ENCODE results near the gene EDRF1.

EDRF1 gene

GRCh38 chr10:125762692-125763648 lies 43.5 kb downstream of the EDRF1 start:
- H3K27ac ChIP-seq (ENCODE audit: low read depth, low read length): no peak overlapping the region
- H3K4me3 ChIP-seq (ENCODE audit: low read depth in 1 of 2, low read length in 2 of 2): no peak overlapping the region
- H3K27me3 ChIP-seq (ENCODE audit: control insufficient read depth in 1 of 2, insufficient read depth in 2 of 2, low read length in 2 of 2): no peaks in the 10 kb centered on the region
- peaks cover 35 to 64% of the 10 kb centered on the region in 2 donors for H3K36me3 ChIP-seq (ENCODE audit: control insufficient read depth in 1 of 2, insufficient read depth in 2 of 2, low read length in 2 of 2)
- no peaks in the 10 kb centered on the region for H3K4me1 ChIP-seq (ENCODE audit: control insufficient read depth in 1 of 2, insufficient read depth in 2 of 2, low read length in 2 of 2)
- H3K9ac ChIP-seq (ENCODE audit: low read depth in 1 of 2, low read length in 2 of 2): no peak overlapping the region
- no peaks in the 10 kb centered on the region for H3K9me3 ChIP-seq (ENCODE audit: control insufficient read depth in 1 of 2, low read length in 2 of 2)

- Histone ChIP-seq H3K4me1 (ENCODE audit: control insufficient read depth in 1 of 2, insufficient read depth in 2 of 2, low read length in 2 of 2) (no peaks in the 10 kb centered on the region), H3K27ac (ENCODE audit: low read depth, low read length) (no peak overlapping the region), H3K4me3 (ENCODE audit: low read depth in 1 of 2, low read length in 2 of 2) (no peak overlapping the region), H3K36me3 (ENCODE audit: control insufficient read depth in 1 of 2, insufficient read depth in 2 of 2, low read length in 2 of 2) (peaks cover 20 to 47% of the 10 kb centered on the region in 2 donors), H3K27me3 (ENCODE audit: control insufficient read depth in 1 of 2, insufficient read depth in 2 of 2, low read length in 2 of 2) (no peaks in the 10 kb centered on the region), H3K9me3 (ENCODE audit: control insufficient read depth in 1 of 2, low read length in 2 of 2) (no peaks in the 10 kb centered on the region), H3K9ac (ENCODE audit: low read depth in 1 of 2, low read length in 2 of 2) (no peak overlapping the region)
These were observed 46.3 kb downstream of the EDRF1 start for GRCh38 chr10:125765835-125766234.

GRCh38 chr10:125766511-125766910 lies 47.0 kb downstream of the EDRF1 start:
- Histone ChIP-seq H3K4me3 (ENCODE audit: low read depth in 1 of 2, low read length in 2 of 2) (no peak overlapping the region), H3K36me3 (ENCODE audit: control insufficient read depth in 1 of 2, insufficient read depth in 2 of 2, low read length in 2 of 2) (peaks cover 20 to 44% of the 10 kb centered on the region in 2 donors), H3K9ac (ENCODE audit: low read depth in 1 of 2, low read length in 2 of 2) (no peak overlapping the region), H3K4me1 (ENCODE audit: control insufficient read depth in 1 of 2, insufficient read depth in 2 of 2, low read length in 2 of 2) (no peaks in the 10 kb centered on the region), H3K27me3 (ENCODE audit: control insufficient read depth in 1 of 2, insufficient read depth in 2 of 2, low read length in 2 of 2) (no peaks in the 10 kb centered on the region), H3K27ac (ENCODE audit: low read depth, low read length) (no peak overlapping the region), H3K9me3 (ENCODE audit: control insufficient read depth in 1 of 2, low read length in 2 of 2) (no peaks in the 10 kb centered on the region)

GRCh38 chr10:125768219-125768855 lies 48.8 kb downstream of the EDRF1 start:
- peaks cover 15 to 27% of the 10 kb centered on the region in 2 donors for H3K36me3 ChIP-seq (ENCODE audit: control insufficient read depth in 1 of 2, insufficient read depth in 2 of 2, low read length in 2 of 2)
- H3K27ac ChIP-seq (ENCODE audit: low read depth, low read length): no peak overlapping the region
- H3K9me3 ChIP-seq (ENCODE audit: control insufficient read depth in 1 of 2, low read length in 2 of 2): no peaks in the 10 kb centered on the region
- H3K4me3 ChIP-seq (ENCODE audit: low read depth in 1 of 2, low read length in 2 of 2): no peak overlapping the region
- H3K27me3 ChIP-seq (ENCODE audit: control insufficient read depth in 1 of 2, insufficient read depth in 2 of 2, low read length in 2 of 2): no peaks in the 10 kb centered on the region
- H3K4me1 ChIP-seq (ENCODE audit: control insufficient read depth in 1 of 2, insufficient read depth in 2 of 2, low read length in 2 of 2): no peaks in the 10 kb centered on the region
- H3K9ac ChIP-seq (ENCODE audit: low read depth in 1 of 2, low read length in 2 of 2): no peak overlapping the region

- Histone ChIP-seq H3K27me3 (ENCODE audit: control insufficient read depth in 1 of 2, insufficient read depth in 2 of 2, low read length in 2 of 2) (no peaks in the 10 kb centered on the region), H3K27ac (ENCODE audit: low read depth, low read length) (no peak overlapping the region), H3K4me1 (ENCODE audit: control insufficient read depth in 1 of 2, insufficient read depth in 2 of 2, low read length in 2 of 2) (no peaks in the 10 kb centered on the region), H3K9me3 (ENCODE audit: control insufficient read depth in 1 of 2, low read length in 2 of 2) (no peaks in the 10 kb centered on the region), H3K4me3 (ENCODE audit: low read depth in 1 of 2, low read length in 2 of 2) (no peak overlapping the region), H3K36me3 (ENCODE audit: control insufficient read depth in 1 of 2, insufficient read depth in 2 of 2, low read length in 2 of 2) (peaks cover 9 to 19% of the 10 kb centered on the region in 2 donors), H3K9ac (ENCODE audit: low read depth in 1 of 2, low read length in 2 of 2) (no peak overlapping the region)
These were observed 49.7 kb downstream of the EDRF1 start for GRCh38 chr10:125769175-125769574.

GRCh38 chr10:125770844-125771243 lies 51.3 kb downstream of the EDRF1 start:
- Histone ChIP-seq H3K36me3 (ENCODE audit: control insufficient read depth in 1 of 2, insufficient read depth in 2 of 2, low read length in 2 of 2) (peaks cover 0 to 4% of the 10 kb centered on the region in 2 donors), H3K27me3 (ENCODE audit: control insufficient read depth in 1 of 2, insufficient read depth in 2 of 2, low read length in 2 of 2) (no peaks in the 10 kb centered on the region), H3K9ac (ENCODE audit: low read depth in 1 of 2, low read length in 2 of 2) (no peak overlapping the region), H3K4me1 (ENCODE audit: control insufficient read depth in 1 of 2, insufficient read depth in 2 of 2, low read length in 2 of 2) (no peaks in the 10 kb centered on the region), H3K4me3 (ENCODE audit: low read depth in 1 of 2, low read length in 2 of 2) (no peak overlapping the region), H3K27ac (ENCODE audit: low read depth, low read length) (no peak overlapping the region), H3K9me3 (ENCODE audit: control insufficient read depth in 1 of 2, low read length in 2 of 2) (no peaks in the 10 kb centered on the region)

- Histone ChIP-seq H3K27ac (ENCODE audit: low read depth, low read length) (no peak overlapping the region), H3K9ac (ENCODE audit: low read depth in 1 of 2, low read length in 2 of 2) (no peak overlapping the region), H3K27me3 (ENCODE audit: control insufficient read depth in 1 of 2, insufficient read depth in 2 of 2, low read length in 2 of 2) (no peaks in the 10 kb centered on the region), H3K9me3 (ENCODE audit: control insufficient read depth in 1 of 2, low read length in 2 of 2) (no peaks in the 10 kb centered on the region), H3K4me1 (ENCODE audit: control insufficient read depth in 1 of 2, insufficient read depth in 2 of 2, low read length in 2 of 2) (no peaks in the 10 kb centered on the region), H3K4me3 (ENCODE audit: low read depth in 1 of 2, low read length in 2 of 2) (no peak overlapping the region), H3K36me3 (ENCODE audit: control insufficient read depth in 1 of 2, insufficient read depth in 2 of 2, low read length in 2 of 2) (no peaks in the 10 kb centered on the region)
These were observed 52.8 kb downstream of the EDRF1 start for GRCh38 chr10:125772112-125772863.

- H3K36me3 ChIP-seq (ENCODE audit: control insufficient read depth in 1 of 2, insufficient read depth in 2 of 2, low read length in 2 of 2): no peaks in the 10 kb centered on the region
- H3K4me3 ChIP-seq (ENCODE audit: low read depth in 1 of 2, low read length in 2 of 2): no peak overlapping the region
- H3K9me3 ChIP-seq (ENCODE audit: control insufficient read depth in 1 of 2, low read length in 2 of 2): no peaks in the 10 kb centered on the region
These were observed 53.3 kb downstream of the EDRF1 start for GRCh38 chr10:125772864-125773180.

GRCh38 chr10:125773687-125774543 lies 54.4 kb downstream of the EDRF1 start:
- H3K4me3 ChIP-seq (ENCODE audit: low read depth in 1 of 2, low read length in 2 of 2): no peak overlapping the region
- H3K27ac ChIP-seq (ENCODE audit: low read depth, low read length): no peak overlapping the region
- H3K4me1 ChIP-seq (ENCODE audit: control insufficient read depth in 1 of 2, insufficient read depth in 2 of 2, low read length in 2 of 2): no peaks in the 10 kb centered on the region
- H3K9me3 ChIP-seq (ENCODE audit: control insufficient read depth in 1 of 2, low read length in 2 of 2): no peaks in the 10 kb centered on the region
- no peaks in the 10 kb centered on the region for H3K36me3 ChIP-seq (ENCODE audit: control insufficient read depth in 1 of 2, insufficient read depth in 2 of 2, low read length in 2 of 2)
- H3K27me3 ChIP-seq (ENCODE audit: control insufficient read depth in 1 of 2, insufficient read depth in 2 of 2, low read length in 2 of 2): no peaks in the 10 kb centered on the region
- no peak overlapping the region for H3K9ac ChIP-seq (ENCODE audit: low read depth in 1 of 2, low read length in 2 of 2)

More at GRCh38 chr10:125772864-125773180, 53.3 kb downstream of the EDRF1 start:
- H3K9ac ChIP-seq (ENCODE audit: low read depth in 1 of 2, low read length in 2 of 2): no peak overlapping the region
- no peaks in the 10 kb centered on the region for H3K27me3 ChIP-seq (ENCODE audit: control insufficient read depth in 1 of 2, insufficient read depth in 2 of 2, low read length in 2 of 2)
- H3K4me1 ChIP-seq (ENCODE audit: control insufficient read depth in 1 of 2, insufficient read depth in 2 of 2, low read length in 2 of 2): no peaks in the 10 kb centered on the region
- H3K27ac ChIP-seq (ENCODE audit: low read depth, low read length): no peak overlapping the region

Measured in duodenal mucosa (tissue), 2 donors.